ENCODE data around the gene KCNMA1. TPM values are rescaled to one million over a fixed set of nuclear protein-coding genes. Genes with fewer than 3 reads are reported as not detected.

Gene KCNMA1
- polyA plus RNA-seq, 1 donor = 15.2 TPM

GRCh38 chr10:77103213-77103612, 534.4 kb downstream of the KCNMA1 start:
- no peak for DNase-seq

- no peak for DNase-seq
These were observed 536.3 kb downstream of the KCNMA1 start for GRCh38 chr10:77101341-77101740.

DNA sequence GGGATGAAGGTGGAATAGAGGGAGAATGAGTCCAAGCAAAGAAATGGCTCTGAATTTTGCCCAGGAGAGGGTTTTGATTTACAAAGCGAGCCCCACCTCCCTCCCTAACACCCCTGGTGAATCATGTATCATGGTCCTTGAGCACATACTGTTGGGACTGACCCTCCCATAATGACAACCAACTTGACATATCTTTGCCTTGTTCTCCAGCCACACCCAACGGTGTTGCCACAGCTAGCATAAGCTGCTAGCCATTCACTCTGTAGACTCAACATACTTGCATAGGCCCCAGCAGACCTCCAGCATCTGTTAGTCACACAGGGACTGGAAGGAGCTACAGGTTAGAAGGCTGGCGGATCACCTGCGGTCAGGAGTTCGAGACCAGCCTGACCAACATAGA, 538.5 kb downstream of the KCNMA1 start:
- no peak for DNase-seq

DNA sequence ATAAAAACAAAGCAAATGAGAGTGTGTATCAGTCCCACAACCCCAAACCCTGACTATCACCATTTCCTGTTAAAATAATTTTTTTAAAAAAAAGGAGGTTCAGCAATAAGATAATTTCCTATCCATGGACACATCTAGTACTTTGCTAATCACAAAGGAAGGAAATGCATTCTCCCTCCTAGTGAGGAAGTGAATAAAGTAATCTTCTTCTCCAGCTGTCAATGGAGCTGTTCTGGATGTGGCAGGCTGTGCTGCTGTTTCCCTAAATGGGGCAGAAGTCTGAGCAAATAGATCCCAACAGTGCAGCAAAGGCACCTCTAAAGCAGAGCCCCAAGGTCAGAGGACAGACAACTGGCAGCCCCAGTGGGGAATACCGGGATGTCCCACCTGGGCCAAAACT, 540.0 kb downstream of the KCNMA1 start:
- no peak for DNase-seq

GRCh38 chr10:77093126-77093525, 544.5 kb downstream of the KCNMA1 start:
- no peak for DNase-seq

DNA sequence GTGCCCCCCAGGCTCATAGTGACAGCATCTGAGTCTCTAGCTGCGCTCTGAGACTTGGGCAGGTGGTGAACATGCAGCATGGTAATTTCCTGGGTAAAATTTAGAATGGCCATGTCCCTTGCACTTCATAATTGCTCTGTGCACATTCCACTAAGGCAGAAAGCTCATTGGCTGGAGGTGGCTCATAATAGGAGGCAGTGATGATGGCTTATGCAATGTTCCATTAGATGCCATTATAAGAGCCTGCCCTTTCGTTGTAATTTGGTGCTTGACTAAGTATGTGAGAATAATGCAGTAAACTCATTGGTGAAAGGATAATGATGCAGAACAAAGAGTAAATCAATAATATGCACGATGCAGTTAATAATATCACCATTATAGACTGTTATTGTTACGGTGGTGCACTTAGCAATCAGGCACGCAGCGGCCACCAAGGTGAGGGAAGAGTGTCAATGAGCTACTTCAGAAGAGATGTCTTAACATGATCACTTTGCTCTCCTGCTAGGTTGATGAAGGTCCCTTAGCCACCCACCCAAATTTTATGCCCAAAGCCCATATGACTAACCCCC, 545.9 kb downstream of the KCNMA1 start:
- no peak for DNase-seq

- DNase-seq = no peak
These were observed 546.9 kb downstream of the KCNMA1 start for GRCh38 chr10:77090381-77091356.

GRCh38 chr10:77087366-77087765, 550.2 kb downstream of the KCNMA1 start:
- DNase-seq = no peak

DNA sequence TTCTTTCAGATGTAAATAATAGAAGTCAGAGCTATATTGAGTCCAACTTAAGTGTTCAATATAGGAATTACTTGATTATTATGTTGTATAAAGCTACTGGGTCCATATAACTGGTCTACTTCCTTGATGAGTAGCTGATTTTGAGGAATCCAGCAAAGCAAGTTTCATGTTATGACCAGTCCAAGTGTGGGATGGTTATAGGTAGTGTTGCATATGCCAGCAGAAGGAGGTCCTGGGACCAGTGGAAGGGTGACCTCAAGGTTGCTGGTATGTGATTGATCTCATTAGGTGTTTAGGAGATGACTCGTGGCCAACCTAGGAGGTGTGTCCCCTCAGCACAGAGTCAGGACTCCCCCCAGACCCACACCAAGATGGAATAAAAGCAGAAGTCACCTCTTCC, 551.5 kb downstream of the KCNMA1 start:
- no peak for DNase-seq

DNA sequence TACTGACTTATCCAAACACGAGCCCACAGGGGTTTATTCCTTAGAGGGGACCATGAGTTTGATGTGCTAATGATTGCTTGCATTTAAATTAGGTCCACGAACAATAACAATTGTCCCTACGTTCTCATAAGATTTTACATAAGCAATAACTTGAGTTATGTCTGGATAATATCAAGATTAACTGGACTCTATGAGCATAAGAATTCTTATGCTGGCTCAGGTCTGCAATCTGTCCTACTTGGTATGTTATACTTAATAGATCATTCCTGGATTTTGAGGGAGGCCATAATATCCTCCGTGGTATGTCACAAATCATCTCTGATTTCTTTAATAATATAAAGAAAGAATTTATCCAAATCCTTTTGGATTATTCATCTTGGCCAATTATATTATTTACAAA, 552.3 kb downstream of the KCNMA1 start:
- DNase-seq = no peak

GRCh38 chr10:77084431-77085144, 553.0 kb downstream of the KCNMA1 start:
- no peak for DNase-seq

GRCh38 chr10:77082601-77083252, 554.9 kb downstream of the KCNMA1 start:
- no peak for DNase-seq

DNA sequence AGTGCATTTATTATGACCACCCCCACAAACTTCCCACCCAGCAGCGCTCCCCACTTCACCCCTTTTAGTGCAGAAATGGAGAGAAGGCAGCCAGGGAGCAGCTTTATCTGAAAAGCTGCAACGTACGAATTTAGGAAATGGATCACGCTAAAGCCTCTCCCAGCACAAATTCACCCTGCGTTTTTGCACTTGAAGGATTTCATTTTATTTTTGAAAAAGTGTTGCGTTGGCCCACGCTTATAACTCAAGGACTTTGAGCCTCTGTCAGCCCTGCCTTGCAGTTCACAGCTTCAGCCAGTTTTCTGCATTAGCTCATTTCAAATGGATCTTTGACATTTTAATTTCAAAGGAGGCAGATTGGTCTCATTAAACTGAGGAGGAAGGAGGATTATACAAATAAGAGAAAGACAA, 556.1 kb downstream of the KCNMA1 start:
- no peak for DNase-seq

GRCh38 chr10:77080361-77081027, 557.1 kb downstream of the KCNMA1 start:
- DNase-seq = no peak

GRCh38 chr10:77079592-77080300, 557.9 kb downstream of the KCNMA1 start:
- no peak for DNase-seq

GRCh38 chr10:77077316-77077945, 560.2 kb downstream of the KCNMA1 start:
- no peak for DNase-seq

- DNase-seq = no peak
These were observed 561.7 kb downstream of the KCNMA1 start for GRCh38 chr10:77075926-77076325.

GRCh38 chr10:77074104-77074624, 563.4 kb downstream of the KCNMA1 start:
- DNase-seq = no peak

- no peak for DNase-seq
These were observed 564.0 kb downstream of the KCNMA1 start for GRCh38 chr10:77073663-77073960.

- peak; percentile 53 for DNase-seq
These were observed 564.6 kb downstream of the KCNMA1 start for GRCh38 chr10:77072836-77073662.

All from hindlimb muscle (tissue), 1 donor.